ENCODE data around the gene DSC1. TPM values are rescaled to one million over a fixed set of nuclear protein-coding genes. Genes with fewer than 3 reads are reported as not detected.
A peak's percentile ranks its signal among the peaks of the same experiment; 100 is the strongest.

The DSC1 gene
- total RNA-seq, 1 experiment from 2014 or later, result not detected

DNA sequence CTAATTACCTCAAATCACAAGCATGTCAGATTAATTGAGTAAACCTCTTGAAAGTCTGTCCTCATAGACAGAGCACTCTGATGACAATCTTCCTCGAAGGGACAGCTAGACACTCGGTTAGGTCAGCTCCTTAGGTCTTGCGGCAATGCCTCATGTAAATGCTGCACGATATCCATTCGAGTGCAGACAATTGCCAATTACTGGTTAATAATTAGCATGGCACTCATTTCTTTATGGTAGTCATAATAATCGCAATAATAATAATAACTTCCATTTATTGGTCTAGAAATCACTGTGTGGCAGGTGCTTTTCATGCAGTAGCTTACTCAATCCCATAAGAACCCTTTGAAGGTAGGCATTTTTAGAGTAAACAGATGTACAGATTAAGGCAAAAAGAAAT lies 44.7 kb upstream of the DSC1 start (continued):
- TF ChIP-seq SMAD3 (CRISPR knock-in tag; IDR thresholded peaks at IDR 0.05; ENCODE audit: borderline replicate concordance) (no peak), ZNF396 (CRISPR knock-in tag; IDR thresholded peaks at IDR 0.05; ENCODE audit: borderline replicate concordance) (no peak), ZNF232 (CRISPR knock-in tag; IDR thresholded peaks at IDR 0.05) (no peak), SMAD4 (CRISPR knock-in tag; IDR thresholded peaks at IDR 0.05) (no peak), PRRX2 (CRISPR knock-in tag; IDR thresholded peaks at IDR 0.05) (no peak), EMX1 (CRISPR knock-in tag; IDR thresholded peaks at IDR 0.05) (no peak), MYBL2 (CRISPR knock-in tag; IDR thresholded peaks at IDR 0.05) (no peak)
- TF ChIP-seq, protein P1, sequence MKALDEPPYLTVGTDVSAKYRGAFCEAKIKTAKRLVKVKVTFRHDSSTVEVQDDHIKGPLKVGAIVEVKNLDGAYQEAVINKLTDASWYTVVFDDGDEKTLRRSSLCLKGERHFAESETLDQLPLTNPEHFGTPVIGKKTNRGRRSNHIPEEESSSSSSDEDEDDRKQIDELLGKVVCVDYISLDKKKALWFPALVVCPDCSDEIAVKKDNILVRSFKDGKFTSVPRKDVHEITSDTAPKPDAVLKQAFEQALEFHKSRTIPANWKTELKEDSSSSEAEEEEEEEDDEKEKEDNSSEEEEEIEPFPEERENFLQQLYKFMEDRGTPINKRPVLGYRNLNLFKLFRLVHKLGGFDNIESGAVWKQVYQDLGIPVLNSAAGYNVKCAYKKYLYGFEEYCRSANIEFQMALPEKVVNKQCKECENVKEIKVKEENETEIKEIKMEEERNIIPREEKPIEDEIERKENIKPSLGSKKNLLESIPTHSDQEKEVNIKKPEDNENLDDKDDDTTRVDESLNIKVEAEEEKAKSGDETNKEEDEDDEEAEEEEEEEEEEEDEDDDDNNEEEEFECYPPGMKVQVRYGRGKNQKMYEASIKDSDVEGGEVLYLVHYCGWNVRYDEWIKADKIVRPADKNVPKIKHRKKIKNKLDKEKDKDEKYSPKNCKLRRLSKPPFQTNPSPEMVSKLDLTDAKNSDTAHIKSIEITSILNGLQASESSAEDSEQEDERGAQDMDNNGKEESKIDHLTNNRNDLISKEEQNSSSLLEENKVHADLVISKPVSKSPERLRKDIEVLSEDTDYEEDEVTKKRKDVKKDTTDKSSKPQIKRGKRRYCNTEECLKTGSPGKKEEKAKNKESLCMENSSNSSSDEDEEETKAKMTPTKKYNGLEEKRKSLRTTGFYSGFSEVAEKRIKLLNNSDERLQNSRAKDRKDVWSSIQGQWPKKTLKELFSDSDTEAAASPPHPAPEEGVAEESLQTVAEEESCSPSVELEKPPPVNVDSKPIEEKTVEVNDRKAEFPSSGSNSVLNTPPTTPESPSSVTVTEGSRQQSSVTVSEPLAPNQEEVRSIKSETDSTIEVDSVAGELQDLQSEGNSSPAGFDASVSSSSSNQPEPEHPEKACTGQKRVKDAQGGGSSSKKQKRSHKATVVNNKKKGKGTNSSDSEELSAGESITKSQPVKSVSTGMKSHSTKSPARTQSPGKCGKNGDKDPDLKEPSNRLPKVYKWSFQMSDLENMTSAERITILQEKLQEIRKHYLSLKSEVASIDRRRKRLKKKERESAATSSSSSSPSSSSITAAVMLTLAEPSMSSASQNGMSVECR (CRISPR knock-in tag; IDR thresholded peaks at IDR 0.05; ENCODE audit: borderline replicate concordance), result no peak
- TF ChIP-seq, protein P2, sequence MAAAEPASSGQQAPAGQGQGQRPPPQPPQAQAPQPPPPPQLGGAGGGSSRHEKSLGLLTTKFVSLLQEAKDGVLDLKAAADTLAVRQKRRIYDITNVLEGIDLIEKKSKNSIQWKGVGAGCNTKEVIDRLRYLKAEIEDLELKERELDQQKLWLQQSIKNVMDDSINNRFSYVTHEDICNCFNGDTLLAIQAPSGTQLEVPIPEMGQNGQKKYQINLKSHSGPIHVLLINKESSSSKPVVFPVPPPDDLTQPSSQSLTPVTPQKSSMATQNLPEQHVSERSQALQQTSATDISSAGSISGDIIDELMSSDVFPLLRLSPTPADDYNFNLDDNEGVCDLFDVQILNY (CRISPR knock-in tag; IDR thresholded peaks at IDR 0.05), result no peak
- TF ChIP-seq, protein P3, sequence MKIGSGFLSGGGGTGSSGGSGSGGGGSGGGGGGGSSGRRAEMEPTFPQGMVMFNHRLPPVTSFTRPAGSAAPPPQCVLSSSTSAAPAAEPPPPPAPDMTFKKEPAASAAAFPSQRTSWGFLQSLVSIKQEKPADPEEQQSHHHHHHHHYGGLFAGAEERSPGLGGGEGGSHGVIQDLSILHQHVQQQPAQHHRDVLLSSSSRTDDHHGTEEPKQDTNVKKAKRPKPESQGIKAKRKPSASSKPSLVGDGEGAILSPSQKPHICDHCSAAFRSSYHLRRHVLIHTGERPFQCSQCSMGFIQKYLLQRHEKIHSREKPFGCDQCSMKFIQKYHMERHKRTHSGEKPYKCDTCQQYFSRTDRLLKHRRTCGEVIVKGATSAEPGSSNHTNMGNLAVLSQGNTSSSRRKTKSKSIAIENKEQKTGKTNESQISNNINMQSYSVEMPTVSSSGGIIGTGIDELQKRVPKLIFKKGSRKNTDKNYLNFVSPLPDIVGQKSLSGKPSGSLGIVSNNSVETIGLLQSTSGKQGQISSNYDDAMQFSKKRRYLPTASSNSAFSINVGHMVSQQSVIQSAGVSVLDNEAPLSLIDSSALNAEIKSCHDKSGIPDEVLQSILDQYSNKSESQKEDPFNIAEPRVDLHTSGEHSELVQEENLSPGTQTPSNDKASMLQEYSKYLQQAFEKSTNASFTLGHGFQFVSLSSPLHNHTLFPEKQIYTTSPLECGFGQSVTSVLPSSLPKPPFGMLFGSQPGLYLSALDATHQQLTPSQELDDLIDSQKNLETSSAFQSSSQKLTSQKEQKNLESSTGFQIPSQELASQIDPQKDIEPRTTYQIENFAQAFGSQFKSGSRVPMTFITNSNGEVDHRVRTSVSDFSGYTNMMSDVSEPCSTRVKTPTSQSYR (CRISPR knock-in tag; IDR thresholded peaks at IDR 0.05), result no peak

DNA sequence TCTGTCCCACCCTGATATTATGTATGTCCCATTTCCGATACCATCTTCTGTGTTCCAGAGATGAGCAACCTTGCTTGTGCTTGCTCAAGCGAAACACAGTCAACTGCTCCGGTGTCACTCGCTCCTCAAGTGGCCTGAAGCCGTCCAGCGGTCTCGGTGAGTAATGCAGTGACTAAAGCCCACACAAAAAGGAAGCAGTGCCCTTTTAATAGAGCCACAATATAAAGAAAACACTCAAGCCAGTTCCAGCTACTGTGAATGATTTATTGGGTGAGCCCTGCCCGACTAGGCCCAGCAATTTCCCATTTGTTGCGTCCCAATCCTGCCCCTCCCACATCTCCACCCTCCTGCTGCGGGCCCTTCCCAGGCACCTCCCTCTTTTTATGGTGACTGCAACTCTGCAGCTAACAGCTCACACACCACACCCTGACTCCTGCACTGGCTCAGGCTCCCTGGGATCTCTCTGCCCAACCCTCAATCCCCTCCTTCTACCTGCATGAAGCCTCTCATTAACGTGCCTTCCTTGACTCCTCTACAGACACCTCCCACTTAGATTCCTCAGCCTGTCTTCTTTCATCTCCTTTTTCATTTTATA lies 44.2 kb upstream of the DSC1 start:
- H3K27me3 Mint-ChIP-seq (ENCODE audit: low read depth), result no peaks in the 10 kb centered on the region
- TF ChIP-seq ZNF219 (CRISPR knock-in tag; IDR thresholded peaks at IDR 0.05; ENCODE audit: borderline replicate concordance) (no peak), ESRRA (CRISPR knock-in tag; IDR thresholded peaks at IDR 0.05; ENCODE audit: borderline replicate concordance) (no peak), CREB1 (CRISPR knock-in tag; IDR thresholded peaks at IDR 0.05) (no peak)
- TF ChIP-seq, protein P1 (CRISPR knock-in tag; IDR thresholded peaks at IDR 0.05; ENCODE audit: borderline replicate concordance), result no peak
- TF ChIP-seq, protein P4, sequence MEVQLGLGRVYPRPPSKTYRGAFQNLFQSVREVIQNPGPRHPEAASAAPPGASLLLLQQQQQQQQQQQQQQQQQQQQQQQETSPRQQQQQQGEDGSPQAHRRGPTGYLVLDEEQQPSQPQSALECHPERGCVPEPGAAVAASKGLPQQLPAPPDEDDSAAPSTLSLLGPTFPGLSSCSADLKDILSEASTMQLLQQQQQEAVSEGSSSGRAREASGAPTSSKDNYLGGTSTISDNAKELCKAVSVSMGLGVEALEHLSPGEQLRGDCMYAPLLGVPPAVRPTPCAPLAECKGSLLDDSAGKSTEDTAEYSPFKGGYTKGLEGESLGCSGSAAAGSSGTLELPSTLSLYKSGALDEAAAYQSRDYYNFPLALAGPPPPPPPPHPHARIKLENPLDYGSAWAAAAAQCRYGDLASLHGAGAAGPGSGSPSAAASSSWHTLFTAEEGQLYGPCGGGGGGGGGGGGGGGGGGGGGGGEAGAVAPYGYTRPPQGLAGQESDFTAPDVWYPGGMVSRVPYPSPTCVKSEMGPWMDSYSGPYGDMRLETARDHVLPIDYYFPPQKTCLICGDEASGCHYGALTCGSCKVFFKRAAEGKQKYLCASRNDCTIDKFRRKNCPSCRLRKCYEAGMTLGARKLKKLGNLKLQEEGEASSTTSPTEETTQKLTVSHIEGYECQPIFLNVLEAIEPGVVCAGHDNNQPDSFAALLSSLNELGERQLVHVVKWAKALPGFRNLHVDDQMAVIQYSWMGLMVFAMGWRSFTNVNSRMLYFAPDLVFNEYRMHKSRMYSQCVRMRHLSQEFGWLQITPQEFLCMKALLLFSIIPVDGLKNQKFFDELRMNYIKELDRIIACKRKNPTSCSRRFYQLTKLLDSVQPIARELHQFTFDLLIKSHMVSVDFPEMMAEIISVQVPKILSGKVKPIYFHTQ (CRISPR knock-in tag; IDR thresholded peaks at IDR 0.05), result no peak
- peaks cover 6% of the 10 kb centered on the region; the same call in 1 of the 2 replicates for H3K9me3 Mint-ChIP-seq
- ChIA-PET CTCF (interaction anchor here (0.8 kb wide), 1 partner anchor 38 kb away, joined by 3 read pairs; no protein-coding TSS in a partner anchor), POLR2A (no interaction called here)
- peak; percentile 95 for ATAC-seq
- H3K36me3 Mint-ChIP-seq, result no peaks in the 10 kb centered on the region; the same call in 1 of the 2 replicates
- peaks cover 44% of the 10 kb centered on the region for H3K4me1 Mint-ChIP-seq
- H3K27ac Mint-ChIP-seq, result no peak overlapping the region
- peak; percentile 46 for DNase-seq (ENCODE audit: low spot score)
- no peak overlapping the region for H3K4me3 Mint-ChIP-seq
